ENCODE measurements around the gene ATG2A.

Gene ATG2A

DNA sequence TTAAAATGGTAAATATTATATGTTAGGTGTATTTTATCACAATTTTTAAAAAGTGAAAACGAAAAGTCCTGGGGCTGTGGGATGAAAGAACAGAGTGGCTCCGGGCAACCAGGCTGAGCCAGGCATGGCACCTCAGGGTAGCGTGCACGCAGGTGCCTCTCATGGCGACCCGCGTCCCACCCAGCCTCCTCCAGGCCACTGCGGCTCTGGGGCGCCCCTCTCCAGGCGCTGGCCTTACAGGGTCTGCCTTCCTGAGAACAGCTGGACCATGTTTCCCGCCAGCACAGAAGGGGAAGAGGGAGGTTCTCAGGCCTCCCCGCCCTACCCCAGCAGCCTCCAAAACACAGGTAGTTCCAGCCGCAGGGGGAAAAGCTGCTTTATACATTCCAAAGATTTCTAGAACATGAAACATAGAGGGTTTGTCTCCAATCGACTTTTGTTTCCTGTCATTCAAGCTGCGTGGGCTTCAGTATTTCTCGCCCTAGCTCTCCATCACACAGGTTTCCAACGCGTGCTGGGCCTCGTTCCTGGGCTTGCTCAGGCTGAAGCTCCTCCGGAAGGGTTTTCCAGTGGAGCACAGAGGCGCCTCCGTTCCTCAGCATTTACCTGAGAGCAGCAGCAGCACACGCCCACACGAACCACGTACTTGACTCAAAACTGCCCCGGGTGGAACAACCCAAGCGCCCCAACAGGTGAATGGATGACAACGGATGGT lies 49.1 kb downstream of the ATG2A start:
- no peak for FAIRE-seq

DNA sequence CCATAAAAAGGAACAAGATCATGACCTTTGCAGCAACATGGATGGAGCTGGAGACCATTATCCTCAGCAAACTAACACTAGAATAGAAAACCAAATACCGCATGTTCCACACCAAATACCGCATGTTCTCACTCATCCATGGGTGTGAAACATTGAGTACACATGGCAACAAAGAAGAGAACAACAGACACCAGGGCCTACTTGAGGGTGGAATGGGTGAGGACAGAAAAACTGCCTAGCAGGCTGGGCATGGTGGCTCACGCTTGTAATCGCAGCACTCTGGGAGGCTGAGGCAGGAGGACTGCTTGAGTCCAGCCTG lies 50.9 kb downstream of the ATG2A start:
- no peak for FAIRE-seq

GRCh38 chr11:64865286-64866172 lies 51.5 kb downstream of the ATG2A start:
- no peak for FAIRE-seq

GRCh38 chr11:64864473-64865285 lies 52.3 kb downstream of the ATG2A start:
- FAIRE-seq = no peak

GRCh38 chr11:64864135-64864472 lies 52.9 kb downstream of the ATG2A start:
- no peak for FAIRE-seq

GRCh38 chr11:64863391-64864060 lies 53.5 kb downstream of the ATG2A start:
- no peak for FAIRE-seq

DNA sequence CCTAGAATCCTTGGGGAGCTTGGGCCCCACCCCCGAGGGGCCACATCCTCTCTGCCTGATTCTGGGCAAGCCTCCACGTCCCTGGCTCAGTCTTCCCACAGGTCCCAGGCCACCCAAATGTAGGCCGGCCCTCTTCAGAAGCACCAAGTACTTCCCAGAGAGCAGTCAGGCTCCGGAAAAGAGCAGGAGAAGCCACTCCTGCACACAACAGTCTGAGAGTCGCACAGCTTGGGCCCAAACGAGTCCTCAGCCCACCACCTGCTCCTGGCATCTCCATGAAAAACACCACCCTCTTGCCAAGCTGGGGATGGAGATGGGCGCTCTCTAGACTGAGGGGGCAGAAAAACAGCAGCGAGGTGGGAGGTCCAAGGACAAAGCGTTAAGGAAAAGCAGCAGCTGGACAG lies 54.0 kb downstream of the ATG2A start:
- no peak for FAIRE-seq

DNA sequence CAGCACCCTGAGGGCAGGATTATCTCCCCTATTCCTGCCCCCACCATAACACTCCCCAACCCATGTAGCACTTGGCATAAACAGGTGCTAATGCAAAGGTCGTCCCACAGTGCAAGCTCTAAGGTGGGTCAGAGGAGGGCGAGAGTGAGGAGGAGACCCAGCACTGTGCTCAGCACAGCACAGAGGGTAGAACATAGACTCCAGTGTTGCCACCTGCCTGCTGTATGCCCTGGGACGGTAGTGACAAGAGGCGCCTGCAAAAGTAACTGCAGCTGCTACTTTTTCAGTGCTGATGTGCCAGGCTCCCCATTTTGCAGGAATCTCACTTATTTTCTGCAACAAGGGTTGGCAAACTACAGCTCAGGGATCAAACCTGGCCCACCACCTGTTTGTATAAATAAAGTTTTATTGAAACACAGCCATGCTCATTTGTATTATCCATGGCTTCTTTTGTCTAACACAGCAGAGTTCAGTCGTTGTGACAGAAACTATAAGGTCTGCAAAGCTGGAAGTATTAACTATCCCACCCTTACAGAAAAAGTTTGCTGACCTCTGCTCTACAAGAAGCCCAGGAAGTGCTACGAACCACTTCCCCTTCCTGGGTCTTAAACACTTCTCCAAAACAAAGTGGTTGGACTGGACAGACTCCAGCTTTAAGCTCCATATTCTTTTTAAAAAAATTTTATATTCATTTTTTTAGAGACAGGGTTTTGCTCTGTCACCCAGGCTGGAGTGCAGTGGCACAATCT lies 55.6 kb downstream of the ATG2A start:
- no peak for FAIRE-seq

- no peak for FAIRE-seq
These were observed 57.2 kb downstream of the ATG2A start for GRCh38 chr11:64859542-64860414.

DNA sequence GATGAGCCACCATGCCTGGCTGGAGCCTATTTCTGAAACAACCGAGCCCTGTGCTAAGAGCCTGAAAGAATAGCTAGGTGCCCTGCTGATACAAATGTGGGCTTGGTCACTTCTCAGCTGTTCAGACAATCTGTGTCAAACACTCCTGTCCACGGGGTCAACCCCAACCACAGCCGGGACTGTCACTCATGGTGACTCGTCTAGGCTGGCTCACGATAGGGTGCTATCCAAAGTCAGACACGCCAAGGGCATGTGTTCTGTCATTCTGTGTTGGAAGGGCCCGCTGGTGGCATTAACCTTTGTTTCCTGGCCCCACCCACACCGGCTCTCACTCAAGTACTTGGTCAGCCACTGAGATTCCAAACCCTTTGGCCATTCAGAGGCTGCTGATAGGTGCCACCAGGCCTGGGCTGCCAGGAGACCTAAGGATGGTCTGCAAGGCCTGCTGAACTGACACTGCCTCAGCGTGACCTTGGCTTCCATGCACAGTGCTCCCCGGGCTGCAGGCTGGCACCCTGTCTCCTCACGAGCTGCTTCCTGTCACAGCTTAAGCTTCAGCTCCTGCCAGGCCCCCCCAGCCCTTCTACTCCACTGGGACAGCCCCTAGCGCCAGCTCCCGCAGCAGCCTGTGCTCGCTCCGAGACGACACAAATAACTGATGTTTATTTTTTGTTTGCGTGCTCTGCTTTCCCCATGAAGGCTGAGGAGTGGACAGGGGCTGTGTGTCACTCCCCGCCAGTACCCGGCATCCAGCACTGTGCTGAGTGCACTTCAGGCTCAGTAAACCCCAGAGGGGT lies 58.3 kb downstream of the ATG2A start:
- no peak for FAIRE-seq

DNA sequence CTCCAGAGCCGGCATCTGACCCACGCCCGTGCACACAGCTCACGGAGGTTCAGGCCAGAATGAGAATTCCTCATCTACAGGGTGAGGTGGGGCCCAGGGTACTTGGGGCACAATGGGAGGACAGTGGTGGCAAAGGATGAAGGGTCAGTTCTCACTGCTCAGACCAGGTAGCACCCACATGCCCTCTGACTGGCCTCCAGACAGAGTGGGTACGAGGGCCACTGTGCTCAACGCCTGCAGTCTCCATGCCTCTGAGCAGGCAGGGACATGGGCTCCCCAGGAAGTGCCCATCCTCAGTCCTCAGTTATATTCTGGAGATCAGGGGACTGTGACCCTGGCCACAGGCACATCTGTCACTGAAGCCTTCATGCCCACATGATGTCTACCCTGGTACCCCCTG lies 59.5 kb downstream of the ATG2A start:
- FAIRE-seq = no peak

DNA sequence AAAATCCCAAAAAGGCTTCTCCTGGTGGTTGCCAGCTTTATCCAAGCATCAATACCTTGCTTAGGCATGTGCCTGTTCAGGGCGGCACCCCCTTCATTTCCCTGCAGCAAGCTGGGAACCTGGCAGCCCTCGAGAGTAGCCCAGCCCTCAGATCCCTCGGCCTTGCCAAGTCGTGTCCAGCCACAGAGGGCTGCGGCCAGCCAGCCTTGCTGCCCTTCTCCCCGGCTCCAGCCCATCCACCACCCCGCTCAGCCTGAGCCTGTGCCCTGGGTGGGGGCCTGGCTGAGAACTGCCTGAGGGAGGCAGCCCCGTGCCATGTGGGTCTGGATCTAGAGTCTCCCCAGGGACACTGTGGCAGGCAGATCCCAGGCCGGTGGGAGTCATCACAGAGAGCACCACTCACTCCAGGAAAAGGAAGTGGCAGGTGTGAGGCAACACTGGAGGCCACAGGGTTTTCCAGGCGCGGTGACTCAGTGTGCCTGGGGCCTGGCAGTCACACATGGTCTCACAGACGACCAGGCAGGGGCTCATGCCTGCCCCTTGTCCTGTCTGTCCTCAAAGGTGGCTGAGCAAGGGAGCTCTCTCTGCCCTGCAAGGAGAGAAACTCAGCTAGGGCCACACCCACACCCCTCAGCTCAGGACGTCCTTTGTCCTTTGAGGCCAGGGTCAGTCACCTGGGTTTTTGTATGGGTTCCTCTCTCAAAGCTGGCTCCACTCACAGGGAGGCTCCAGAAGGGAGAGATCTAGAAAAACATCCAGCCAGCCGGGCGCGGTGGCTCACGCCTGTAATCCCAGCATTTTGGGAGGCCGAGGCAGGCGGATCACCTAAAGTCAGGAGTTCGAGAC lies 60.4 kb downstream of the ATG2A start:
- no peak for FAIRE-seq

DNA sequence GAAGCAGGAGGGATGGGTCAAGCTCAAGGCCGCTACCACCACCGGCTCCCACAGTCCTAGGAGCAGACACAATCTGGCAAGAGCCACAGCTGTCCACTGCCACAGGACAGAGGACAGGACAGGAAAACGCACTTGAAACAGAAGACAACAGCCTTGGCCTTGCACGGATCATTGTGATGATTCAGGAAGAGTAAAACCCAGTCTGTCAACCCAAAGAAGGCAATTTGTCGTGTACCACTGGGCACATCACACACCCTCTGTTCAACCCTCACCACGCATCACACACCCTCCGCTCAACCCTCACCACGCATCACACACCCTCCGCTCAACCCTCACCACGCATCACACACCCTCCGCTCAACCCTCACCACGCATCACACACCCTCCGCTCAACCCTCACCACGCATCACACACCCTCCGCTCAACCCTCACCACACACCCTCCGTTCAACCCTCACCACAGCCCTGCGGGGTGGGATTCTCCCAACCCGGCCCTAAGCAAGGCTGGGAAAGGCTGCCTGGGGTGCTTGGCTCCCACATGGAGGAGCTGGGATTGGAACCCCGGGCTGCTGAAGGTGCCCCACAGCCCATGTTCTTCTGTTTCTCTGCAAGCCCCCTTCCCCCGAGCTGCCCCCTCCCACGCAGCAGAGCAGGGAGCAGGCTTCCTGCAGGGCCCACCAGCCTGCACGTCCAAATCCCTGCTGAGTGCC lies 61.3 kb downstream of the ATG2A start:
- no peak for FAIRE-seq

- FAIRE-seq = no peak
These were observed 62.2 kb downstream of the ATG2A start for GRCh38 chr11:64854534-64855502.

DNA sequence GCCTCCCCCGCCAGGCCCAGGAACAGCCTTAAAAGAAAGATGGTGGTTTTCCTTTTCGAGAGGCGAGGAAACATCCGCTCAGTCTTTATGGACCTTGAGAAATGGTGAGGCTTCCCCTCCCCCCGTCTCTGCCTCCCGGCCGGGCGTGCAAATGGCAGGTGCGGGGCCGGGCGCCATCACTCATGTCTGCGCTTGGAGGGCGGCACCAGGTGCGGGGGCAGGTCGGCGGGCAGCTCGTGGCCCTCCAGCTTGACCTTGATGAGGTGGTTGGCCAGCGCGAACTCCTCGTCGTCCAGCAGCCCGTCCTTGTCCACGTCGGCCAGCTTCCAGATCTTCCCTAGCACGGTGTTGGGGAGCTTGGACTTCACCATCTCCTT lies 62.9 kb downstream of the ATG2A start:
- FAIRE-seq = no peak

- FAIRE-seq = no peak
These were observed 63.3 kb downstream of the ATG2A start for GRCh38 chr11:64853709-64854108.

DNA sequence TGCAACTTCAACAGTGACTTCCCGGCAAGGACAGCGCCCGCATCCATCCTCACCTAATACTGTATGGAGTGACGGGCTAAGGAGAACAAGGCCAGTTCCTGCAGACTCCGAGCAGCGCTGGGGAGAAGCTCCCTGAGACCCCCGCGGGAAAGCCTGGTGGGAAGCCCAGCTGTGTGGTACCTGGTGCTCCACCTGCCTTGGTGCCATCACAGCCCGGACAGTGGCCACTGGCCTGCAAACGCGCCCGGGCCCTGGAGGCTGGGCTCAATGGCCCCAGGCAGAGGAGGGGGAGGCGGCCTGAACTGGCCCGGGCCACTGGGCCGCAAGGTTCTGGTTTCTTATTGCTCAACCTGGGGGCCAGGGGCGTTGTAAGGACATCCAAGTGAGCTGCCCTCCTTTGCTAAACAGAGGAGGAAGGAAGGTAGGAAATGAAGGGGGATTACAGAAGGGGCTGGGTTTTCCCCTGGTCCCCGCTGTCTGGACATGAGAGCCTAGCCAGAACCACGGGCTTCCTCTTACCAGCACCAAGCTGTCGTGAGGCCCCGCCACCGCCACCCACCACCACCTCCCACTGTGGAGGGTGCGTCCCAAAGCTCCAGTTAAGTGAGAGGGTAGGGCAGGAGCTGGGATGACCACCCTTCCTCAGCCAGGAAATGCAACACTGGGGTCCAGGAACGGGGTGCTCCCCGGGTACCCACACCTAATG lies 64.1 kb downstream of the ATG2A start:
- no peak for FAIRE-seq
